HepG2 (cell line): ENCODE results near the gene MTA2. TPM values are rescaled to one million over a fixed set of nuclear protein-coding genes. Genes with fewer than 3 reads are reported as not detected.

Experiments used
- AGO2 ChIP-seq: fragments of 200-400 bp; formaldehyde crosslinking; optimal IDR thresholded peaks from 2 replicates; pipeline ENCODE3; 2017; ENCODE audit warnings: mild to moderate bottlenecking, low read depth, low read length, moderate library complexity
- FOXA3 ChIP-seq: IDR thresholded peaks from 2 replicates; pipeline ENCODE4 v1.6.1; 2016; ENCODE audit warnings: missing genetic modification reagents, missing compliant biosample characterization
- GATAD1 ChIP-seq: IDR thresholded peaks from 2 replicates; pipeline ENCODE4 v1.6.1; 2016; ENCODE audit warnings: missing genetic modification reagents, missing compliant biosample characterization
- KDM4B ChIP-seq: sonication (generic); formaldehyde crosslinking; IDR thresholded peaks from 2 replicates; pipeline ENCODE4 v1.4.0; 2020; ENCODE audit warnings: missing genetic modification reagents
- MAZ ChIP-seq, 2 experiments: sonication (generic) in 1 of 2; formaldehyde crosslinking in 1 of 2; IDR thresholded peaks; 2 replicates each; pipeline versions ENCODE4 v1.5.0 to v1.6.1; 2012 to 2020; ENCODE audit warnings: low read depth in 2 of 2, mild to moderate bottlenecking in 2 of 2, borderline replicate concordance in 1 of 2, improper control_type of control experiment in 1 of 2, low read length in 1 of 2, missing genetic modification reagents in 1 of 2, moderate library complexity in 1 of 2
- MED1 ChIP-seq: sonication (generic); formaldehyde crosslinking; IDR thresholded peaks from 2 replicates; pipeline ENCODE4 v1.4.0; 2020; ENCODE audit warnings: missing genetic modification reagents
- MED8 ChIP-seq: sonication (generic); formaldehyde crosslinking; IDR thresholded peaks from 2 replicates; pipeline ENCODE4 v1.8.1; 2023; ENCODE audit warnings: mild to moderate bottlenecking, missing genetic modification reagents; ENCODE audit not compliant: insufficient replicate concordance
- NFE2L2 ChIP-seq: fragments of 150-350 bp; IDR thresholded peaks from 2 replicates; pipeline ENCODE4 v1.6.1; 2014; ENCODE audit warnings: low read length
- SALL1 ChIP-seq: sonication (generic); formaldehyde crosslinking; IDR thresholded peaks from 2 replicates; pipeline ENCODE4 v1.8.0; 2022; ENCODE audit warnings: mild to moderate bottlenecking, missing genetic modification reagents
- SPEN ChIP-seq: sonication (generic); formaldehyde crosslinking; IDR thresholded peaks from 2 replicates; pipeline ENCODE4 v1.5.1; 2020; ENCODE audit warnings: low read depth, mild to moderate bottlenecking, missing genetic modification reagents
- TFDP1 ChIP-seq: IDR thresholded peaks from 2 replicates; pipeline ENCODE4 v1.6.1; 2016; ENCODE audit warnings: missing compliant biosample characterization, missing genetic modification reagents, borderline replicate concordance
- YEATS2 ChIP-seq: sonication (generic); formaldehyde crosslinking; IDR thresholded peaks from 2 replicates; pipeline ENCODE4 v1.4.0; 2020; ENCODE audit warnings: missing genetic modification reagents, borderline replicate concordance
- ZBTB44 ChIP-seq: sonication (generic); formaldehyde crosslinking; IDR thresholded peaks from 2 replicates; pipeline ENCODE4 v1.4.0; 2020; ENCODE audit warnings: missing genetic modification reagents
- ZC3H13 ChIP-seq: sonication (generic); formaldehyde crosslinking; IDR thresholded peaks from 2 replicates; pipeline ENCODE4 v1.8.1; 2023; ENCODE audit warnings: mild to moderate bottlenecking, missing genetic modification reagents, moderate library complexity
- ZFP36 ChIP-seq: fragments of 150-350 bp; IDR thresholded peaks from 2 replicates; pipeline ENCODE4 v1.6.1; 2018; ENCODE audit warnings: borderline replicate concordance, low read length, low read depth; ENCODE audit not compliant: partially characterized antibody
- ZFP37 ChIP-seq: sonication (generic); formaldehyde crosslinking; IDR thresholded peaks from 2 replicates; pipeline ENCODE4 v1.4.0; 2020; ENCODE audit warnings: missing genetic modification reagents, borderline replicate concordance
- ZKSCAN8 ChIP-seq: IDR thresholded peaks from 2 replicates; pipeline ENCODE4 v1.6.1; 2016; ENCODE audit warnings: borderline replicate concordance, missing genetic modification reagents, missing compliant biosample characterization
- ZNF124 ChIP-seq: sonication (generic); formaldehyde crosslinking; IDR thresholded peaks from 2 replicates; pipeline ENCODE4 v1.4.0; 2020; ENCODE audit warnings: missing genetic modification reagents
- ZNF292 ChIP-seq: sonication (generic); formaldehyde crosslinking; IDR thresholded peaks from 2 replicates; pipeline ENCODE4 v1.8.1; 2022; ENCODE audit warnings: mild to moderate bottlenecking, low read depth, missing genetic modification reagents, borderline replicate concordance
- ZNF34 ChIP-seq: sonication (generic); formaldehyde crosslinking; IDR thresholded peaks from 2 replicates; pipeline ENCODE4 v1.4.0; 2020; ENCODE audit warnings: mild to moderate bottlenecking, missing genetic modification reagents, borderline replicate concordance
- ZNF430 ChIP-seq: sonication (generic); formaldehyde crosslinking; IDR thresholded peaks from 2 replicates; pipeline ENCODE4 v1.9.0; 2021; ENCODE audit warnings: mild to moderate bottlenecking, missing genetic modification reagents
- ZNF720 ChIP-seq: sonication (generic); formaldehyde crosslinking; IDR thresholded peaks from 2 replicates; pipeline ENCODE4 v1.4.0; 2020; ENCODE audit warnings: missing genetic modification reagents
- ZNF777 ChIP-seq: sonication (generic); formaldehyde crosslinking; IDR thresholded peaks from 2 replicates; pipeline ENCODE4 v1.4.0; 2020; ENCODE audit warnings: missing genetic modification reagents
- polyA plus RNA-seq, 8 experiments: library from polyadenylated mRNA; depleted of rRNA in 3 of 8; stranded (reverse) in 7 of 8; unstranded in 1 of 8; fragments of >200 nt; fragmentation: Illumina TruSeq in 4 of 8; extraction: Trizol in 4 of 8; gene quantifications; 2 replicates each; pipeline versions ENCODE4 v1.2.1 to v1.2.3, GENCODE V29; 2011 to 2016; ENCODE audit warnings: low read depth in 4 of 8, missing spikeins in 1 of 8, mixed read lengths in 1 of 8; ENCODE audit not compliant: insufficient read depth in 1 of 8
- total RNA-seq, 5 experiments: library from RNA; depleted of rRNA; stranded (reverse); fragments of >200 nt; fragmentation: Illumina TruSeq; extraction: Trizol; gene quantifications; 2 replicates each; pipeline ENCODE4 v1.2.3, GENCODE V29; 2016; ENCODE audit warnings: low read depth in 1 of 5
- TF ChIP-seq, protein P1 (sequence below): sonication (generic); formaldehyde crosslinking; IDR thresholded peaks from 2 replicates; pipeline ENCODE4 v1.4.0; 2020; ENCODE audit warnings: mild to moderate bottlenecking, missing genetic modification reagents
- TF ChIP-seq, protein P2 (sequence below): sonication (generic); formaldehyde crosslinking; IDR thresholded peaks from 2 replicates; pipeline ENCODE4 v1.5.1; 2020; ENCODE audit warnings: mild to moderate bottlenecking, missing genetic modification reagents, borderline replicate concordance

Gene MTA2
- total and polyA plus RNA-seq, 2 of the 13 experiments (the other 11 are each of a cell fraction or from before 2014, with no cell fraction given): 14.0 to 70.0 TPM

DNA sequence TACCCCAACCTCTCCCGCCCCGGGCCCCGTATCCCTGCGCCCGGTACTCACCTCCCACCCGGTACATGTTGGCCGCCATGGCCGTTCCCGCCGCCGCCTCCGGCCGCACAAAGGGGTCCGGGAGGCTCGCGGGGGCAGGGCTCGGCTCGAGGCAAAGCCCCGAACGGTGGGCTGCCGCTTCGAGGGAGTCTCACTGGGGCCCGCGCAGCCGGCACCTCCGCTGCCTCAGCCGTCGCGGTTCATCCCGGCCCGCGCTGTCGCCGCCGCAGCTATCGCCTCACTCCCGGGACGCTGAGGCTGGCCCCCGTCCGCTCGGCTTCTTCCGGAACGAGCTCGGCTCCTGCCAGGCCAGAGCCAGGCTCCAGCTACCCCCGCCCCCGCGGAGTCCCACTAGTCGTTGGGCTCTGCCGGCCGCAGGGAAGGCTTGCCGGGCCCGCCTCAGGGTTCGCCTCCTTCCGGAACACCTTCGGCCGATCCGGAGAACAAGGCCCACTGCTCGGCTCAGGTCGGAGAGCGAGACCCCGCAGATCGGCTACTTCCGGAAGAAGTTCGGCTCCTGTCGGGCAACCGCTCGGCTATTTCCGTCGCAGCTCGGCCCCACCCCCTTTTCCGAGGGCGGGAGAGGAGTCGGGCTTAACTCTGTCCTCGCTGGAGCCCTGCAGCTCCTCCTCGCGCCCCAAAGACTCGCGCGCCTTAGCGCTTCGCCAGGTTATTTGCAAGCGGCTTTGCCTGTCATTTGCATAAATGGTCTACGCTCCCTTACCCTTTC lies at the start of gene MTA2 (continued):
- TF ChIP-seq ZC3H13 (CRISPR knock-in tag) (peak; percentile 81; the same call in 1 of the 2 replicates), SPEN (CRISPR knock-in tag) (peak; percentile 91), ZNF34 (CRISPR knock-in tag) (no peak), YEATS2 (CRISPR knock-in tag) (peak; percentile 91; the same call in 1 of the 2 replicates), AGO2 (peak; percentile 94), GATAD1 (CRISPR knock-in tag) (peak; percentile 60), ZFP37 (CRISPR knock-in tag) (no peak), FOXA3 (CRISPR knock-in tag) (peak; percentile 25; the same call in 1 of the 2 replicates), ZNF124 (CRISPR knock-in tag) (peak; percentile 18; the same call in 1 of the 2 replicates), ZNF292 (CRISPR knock-in tag) (no peak), MAZ (IDR thresholded peaks at IDR 0.05; ENCODE audit: borderline replicate concordance, low read depth, low read length) (peak; percentile 61; the same call in 1 of the 2 replicates), MAZ (CRISPR knock-in tag; IDR thresholded peaks at IDR 0.05; ENCODE audit: low read depth) (peak; percentile 75; the same call in 1 of the 2 replicates), ZFP36 (no peak), MED1 (CRISPR knock-in tag) (0 out of 2 replicates have a peak, but pooled peaks have one; percentile 22), NFE2L2 (no peak), KDM4B (CRISPR knock-in tag) (peak; percentile 70; the same call in 1 of the 2 replicates), ZNF430 (CRISPR knock-in tag) (peak; percentile 75; the same call in 1 of the 2 replicates), SALL1 (peak; percentile 51; the same call in 1 of the 2 replicates), ZNF777 (peak; percentile 56; the same call in 1 of the 2 replicates), ZNF720 (CRISPR knock-in tag) (no peak), TFDP1 (CRISPR knock-in tag) (peak; percentile 49; the same call in 1 of the 2 replicates), ZKSCAN8 (CRISPR knock-in tag) (no peak), MED8 (CRISPR knock-in tag) (no peak), ZBTB44 (CRISPR knock-in tag) (0 out of 2 replicates have a peak, but pooled peaks have one; percentile 46)
- TF ChIP-seq, protein P1, sequence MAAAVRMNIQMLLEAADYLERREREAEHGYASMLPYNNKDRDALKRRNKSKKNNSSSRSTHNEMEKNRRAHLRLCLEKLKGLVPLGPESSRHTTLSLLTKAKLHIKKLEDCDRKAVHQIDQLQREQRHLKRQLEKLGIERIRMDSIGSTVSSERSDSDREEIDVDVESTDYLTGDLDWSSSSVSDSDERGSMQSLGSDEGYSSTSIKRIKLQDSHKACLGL: peak; percentile 63
- TF ChIP-seq, protein P2, sequence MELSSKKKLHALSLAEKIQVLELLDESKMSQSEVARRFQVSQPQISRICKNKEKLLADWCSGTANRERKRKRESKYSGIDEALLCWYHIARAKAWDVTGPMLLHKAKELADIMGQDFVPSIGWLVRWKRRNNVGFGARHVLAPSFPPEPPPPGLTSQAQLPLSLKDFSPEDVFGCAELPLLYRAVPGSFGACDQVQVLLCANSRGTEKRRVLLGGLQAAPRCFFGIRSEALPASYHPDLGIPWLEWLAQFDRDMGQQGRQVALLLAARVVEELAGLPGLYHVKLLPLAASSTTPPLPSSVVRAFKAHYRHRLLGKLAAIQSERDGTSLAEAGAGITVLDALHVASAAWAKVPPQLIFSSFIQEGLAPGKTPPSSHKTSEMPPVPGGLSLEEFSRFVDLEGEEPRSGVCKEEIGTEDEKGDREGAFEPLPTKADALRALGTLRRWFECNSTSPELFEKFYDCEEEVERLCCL (CRISPR knock-in tag): 0 out of 2 replicates have a peak, but pooled peaks have one; percentile 56
